GM10266 (cell line): ENCODE results near the gene DNAAF3.

Experiments
- DNase-seq: peaks from one replicate; pipeline ENCODE4 v3.0.0; 2012; ENCODE audit errors: extremely low spot score
- CTCF ChIP-seq: IDR thresholded peaks from 2 replicates; pipeline ENCODE4 v1.5.1; 2012; ENCODE audit warnings: mild to moderate bottlenecking, low read depth; ENCODE audit not compliant: control insufficient read depth, insufficient read depth; ENCODE audit errors: missing control alignments

DNAAF3 gene

GRCh38 chr19:55136399-55137102 is 29.9 kb downstream of the DNAAF3 start:
- DNase-seq = no peak
- no peak for TF ChIP-seq CTCF

- TF ChIP-seq CTCF = no peak
- DNase-seq = no peak
These were observed 31.7 kb downstream of the DNAAF3 start for GRCh38 chr19:55134736-55135135.

- TF ChIP-seq CTCF = no peak
- no peak for DNase-seq
These were observed 32.6 kb downstream of the DNAAF3 start for GRCh38 chr19:55133639-55134444.

GRCh38 chr19:55132453-55133129 is 33.8 kb downstream of the DNAAF3 start:
- peak; percentile 37 for TF ChIP-seq CTCF

GRCh38 chr19:55131421-55131820 is 35.0 kb downstream of the DNAAF3 start:
- no peak for TF ChIP-seq CTCF
- no peak for DNase-seq

More at GRCh38 chr19:55132453-55133129, 33.8 kb downstream of the DNAAF3 start:
- DNase-seq = no peak

GRCh38 chr19:55119053-55119452 is 47.4 kb downstream of the DNAAF3 start:
- DNase-seq = no peak
- TF ChIP-seq CTCF = no peak
